H1 (cell line): ENCODE results near the gene CALD1. TPM values are rescaled to one million over a fixed set of nuclear protein-coding genes. Genes with fewer than 3 reads are reported as not detected.

ENCODE experiments used
- CTCF ChIA-PET: fragments of 300-600 bp; sonication (Branson Sonifier 250); formaldehyde crosslinking; loops from one replicate; lab custom pipeline; 2021; ENCODE audit not compliant: partially characterized antibody; lab: Charles Lee
- POLR2A ChIA-PET: fragments of 300-600 bp; sonication (Branson Sonifier 250); formaldehyde crosslinking; loops from one replicate; lab custom pipeline; 2021; ENCODE audit warnings: inconsistent platforms; ENCODE audit not compliant: partially characterized antibody; lab: Charles Lee
- DNase-seq, 2 experiments: peaks; one replicate each; pipeline versions ENCODE4 v3.0.0 to v3.0.0-alpha.2; 2010 to 2022; ENCODE audit warnings: low spot score in 2 of 2, low read depth in 1 of 2, mixed read lengths in 1 of 2
- FAIRE-seq: peaks from 2 replicates; lab custom pipeline; 2011; peaks lifted over from hg19 to GRCh38; lab: Jason Lieb, UNC
- H2AFZ ChIP-seq: 2 replicates; pipeline ENCODE4 v1.8.1; 2012; ENCODE audit warnings: low read length, inconsistent platforms
- H2AK5ac ChIP-seq: 2 replicates; pipeline ENCODE4 v1.6.1; 2013; ENCODE audit warnings: low read depth, low read length
- H2BK120ac ChIP-seq: replicated peaks from 2 replicates; pipeline ENCODE3; 2013; ENCODE audit warnings: low read depth, low read length, inconsistent platforms
- H2BK12ac ChIP-seq: 2 replicates; pipeline ENCODE4 v1.6.1; 2013; ENCODE audit warnings: low read depth, low read length
- H2BK15ac ChIP-seq: 2 replicates; pipeline ENCODE4 v1.6.1; 2013; ENCODE audit warnings: low read length
- H2BK20ac ChIP-seq: 2 replicates; pipeline ENCODE4 v1.6.1; 2013; ENCODE audit warnings: low read length
- H2BK5ac ChIP-seq: 2 replicates; pipeline ENCODE4 v1.6.1; 2013; ENCODE audit warnings: low read depth, low read length
- H3K14ac ChIP-seq: 2 replicates; pipeline ENCODE4 v1.6.1; 2013; ENCODE audit warnings: inconsistent platforms; ENCODE audit not compliant: insufficient read length
- H3K18ac ChIP-seq: 2 replicates; pipeline ENCODE4 v1.6.1; 2013; ENCODE audit warnings: low read length; ENCODE audit errors: extremely low read depth
- H3K23ac ChIP-seq: 2 replicates; pipeline ENCODE4 v1.6.1; 2013; ENCODE audit warnings: inconsistent platforms; ENCODE audit not compliant: insufficient read length
- H3K23me2 ChIP-seq: 2 replicates; pipeline ENCODE4 v1.6.1; 2013; ENCODE audit warnings: low read depth, low read length
- H3K27ac ChIP-seq: 2 replicates; pipeline ENCODE4 v1.6.1; 2011; ENCODE audit warnings: low read depth, low read length, inconsistent platforms
- H3K27me3 ChIP-seq, 4 experiments: replicated peaks in 1 of 4; 1 replicate in 1 of 4; 2 replicates in 3 of 4; pipeline versions ENCODE4 v1.6.1 to v1.8.1; 2011 to 2013; ENCODE audit warnings: low read length in 3 of 4, mild to moderate bottlenecking in 3 of 4, inconsistent platforms in 2 of 4, mixed read lengths in 2 of 4, moderate library complexity in 1 of 4; ENCODE audit not compliant: control insufficient read depth in 3 of 4, insufficient read depth in 3 of 4; ENCODE audit errors: extremely low read depth in 1 of 4
- H3K36me3 ChIP-seq, 4 experiments: 2 replicates each; pipeline versions ENCODE4 v1.6.1 to v1.8.1; 2011 to 2013; ENCODE audit warnings: mild to moderate bottlenecking in 4 of 4, low read length in 3 of 4, moderate library complexity in 2 of 4, control low read depth in 1 of 4, inconsistent platforms in 1 of 4; ENCODE audit not compliant: insufficient read depth in 4 of 4, control insufficient read depth in 2 of 4
- H3K4ac ChIP-seq: replicated peaks from 2 replicates; pipeline ENCODE3; 2013; ENCODE audit warnings: low read length, low read depth, mixed read lengths, inconsistent platforms; ENCODE audit not compliant: insufficient read length
- H3K4me1 ChIP-seq, 4 experiments: replicated peaks in 1 of 4; 1 replicate in 1 of 4; 2 replicates in 3 of 4; pipeline versions ENCODE4 v1.6.1 to v1.8.1; 2011 to 2013; ENCODE audit warnings: low read length in 3 of 4, inconsistent platforms in 2 of 4, mixed read lengths in 1 of 4; ENCODE audit not compliant: insufficient read depth in 4 of 4, control insufficient read depth in 3 of 4
- H3K4me2 ChIP-seq, 2 experiments: 2 replicates each; pipeline versions ENCODE4 v1.6.1 to v1.8.1; 2011 to 2013; ENCODE audit warnings: low read depth in 2 of 2, low read length in 2 of 2, control low read depth in 1 of 2, inconsistent platforms in 1 of 2, mild to moderate bottlenecking in 1 of 2; ENCODE audit not compliant: insufficient read depth in 1 of 2
- H3K4me3 ChIP-seq, 4 experiments: fragments of 200-600, 300-600 bp in 1 of 4; sonication (generic), shearing (Covaris generic), sonication (Bioruptor Twin) in 1 of 4; 2 replicates each; pipeline versions ENCODE4 v1.5.1 to v1.8.1; 2011 to 2016; ENCODE audit warnings: low read length in 4 of 4, low read depth in 3 of 4, control low read depth in 2 of 4, inconsistent platforms in 2 of 4, mild to moderate bottlenecking in 2 of 4, mixed read lengths in 1 of 4, moderate library complexity in 1 of 4; ENCODE audit not compliant: insufficient read depth in 2 of 4; ENCODE audit errors: extremely low read depth in 1 of 4
- H3K56ac ChIP-seq: replicated peaks from 2 replicates; pipeline ENCODE3; 2013; ENCODE audit warnings: low read depth, mild to moderate bottlenecking, mixed read lengths, low read length, inconsistent platforms; ENCODE audit not compliant: insufficient read length
- H3K79me1 ChIP-seq: 2 replicates; pipeline ENCODE4 v1.6.1; 2013; ENCODE audit warnings: low read depth, low read length, control low read depth
- H3K79me2 ChIP-seq, 2 experiments: 2 replicates each; pipeline versions ENCODE4 v1.6.1 to v1.8.1; 2012 to 2013; ENCODE audit warnings: low read length in 2 of 2, mild to moderate bottlenecking in 2 of 2, inconsistent platforms in 1 of 2; ENCODE audit not compliant: insufficient read depth in 2 of 2, control insufficient read depth in 1 of 2
- H3K9ac ChIP-seq, 4 experiments: replicated peaks in 1 of 4; 1 replicate in 1 of 4; 2 replicates in 3 of 4; pipeline versions ENCODE4 v1.6.1 to v1.8.1; 2011 to 2013; ENCODE audit warnings: low read depth in 3 of 4, low read length in 3 of 4, control low read depth in 2 of 4, mild to moderate bottlenecking in 2 of 4, moderate library complexity in 2 of 4, inconsistent platforms in 1 of 4; ENCODE audit errors: extremely low read depth in 1 of 4
- H3K9me3 ChIP-seq, 2 experiments: 2 replicates each; pipeline versions ENCODE4 v1.6.1 to v1.8.1; 2012 to 2013; ENCODE audit warnings: mild to moderate bottlenecking in 2 of 2, moderate library complexity in 2 of 2, control low read depth in 1 of 2, inconsistent platforms in 1 of 2, low read depth in 1 of 2, low read length in 1 of 2, mixed read lengths in 1 of 2; ENCODE audit not compliant: insufficient read depth in 2 of 2
- H4K20me1 ChIP-seq, 2 experiments: replicated peaks in 1 of 2; 2 replicates each; pipeline versions ENCODE3 to v1.8.1; 2011 to 2013; ENCODE audit warnings: inconsistent platforms in 2 of 2, low read length in 2 of 2, mild to moderate bottlenecking in 1 of 2; ENCODE audit not compliant: insufficient read depth in 2 of 2, control insufficient read depth in 1 of 2
- H4K5ac ChIP-seq: 2 replicates; pipeline ENCODE4 v1.6.1; 2013; ENCODE audit warnings: low read length, low read depth, mixed read lengths, inconsistent platforms; ENCODE audit not compliant: insufficient read length
- H4K8ac ChIP-seq: 2 replicates; pipeline ENCODE4 v1.8.0; 2013; ENCODE audit warnings: mild to moderate bottlenecking, moderate library complexity, low read length, inconsistent platforms; ENCODE audit not compliant: insufficient read depth; ENCODE audit errors: extremely low read depth
- H4K91ac ChIP-seq: replicated peaks from 2 replicates; pipeline ENCODE3; 2013; ENCODE audit warnings: low read length, mixed read lengths, inconsistent platforms; ENCODE audit not compliant: insufficient read length
- JUND ChIP-seq: IDR thresholded peaks from 2 replicates; pipeline ENCODE4 v1.6.1; 2011; ENCODE audit warnings: mild to moderate bottlenecking, improper control_type of control experiment, low read length
- NANOG ChIP-seq: IDR thresholded peaks from 2 replicates; pipeline ENCODE4 v1.6.1; 2011; ENCODE audit warnings: low read length, low read depth, mild to moderate bottlenecking, inconsistent platforms; ENCODE audit not compliant: insufficient read depth, poor library complexity, severe bottlenecking
- NRF1 ChIP-seq: IDR thresholded peaks from 2 replicates; pipeline ENCODE4 v1.6.1; 2011; ENCODE audit warnings: mild to moderate bottlenecking, low read depth, low read length, improper control_type of control experiment
- RAD21 ChIP-seq, 2 experiments: IDR thresholded peaks in 1 of 2; conservative IDR thresholded peaks in 1 of 2; 2 replicates each; pipeline ENCODE4 v1.6.1; 2011; ENCODE audit warnings: low read depth in 2 of 2, low read length in 2 of 2, improper control_type of control experiment in 1 of 2, inconsistent platforms in 1 of 2, mild to moderate bottlenecking in 1 of 2, moderate library complexity in 1 of 2
- SP2 ChIP-seq: IDR thresholded peaks from 2 replicates; pipeline ENCODE4 v1.6.1; 2012; ENCODE audit warnings: mild to moderate bottlenecking, low read length, inconsistent platforms
- YY1 ChIP-seq: IDR thresholded peaks from 2 replicates; pipeline ENCODE4 v1.6.1; 2011; ENCODE audit warnings: low read depth, mild to moderate bottlenecking, low read length
- WGBS, 2 experiments: shearing (Covaris generic) in 1 of 2; methylation state at CpG; one replicate each; pipeline versions ENCODE4 v1.1.6 to v1.1.7; 2013 to 2015; ENCODE audit warnings: low lambda C conversion rate in 2 of 2, mixed read lengths in 2 of 2, inconsistent platforms in 1 of 2, low coverage in 1 of 2, missing lambda C conversion rate in 1 of 2; ENCODE audit not compliant: insufficient replicate concordance in 2 of 2, insufficient coverage in 1 of 2, insufficient read length in 1 of 2; ENCODE audit errors: extremely low coverage in 1 of 2, missing lambda C conversion rate in 1 of 2; 5-methylcytosine and 5-hydroxymethylcytosine counted together
- polyA plus RNA-seq, 7 experiments: library from polyadenylated mRNA; depleted of rRNA in 3 of 7; stranded (reverse) in 5 of 7; unstranded in 2 of 7; fragments of >200 nt in 5 of 7; fragments of 200-250 nt in 2 of 7; gene quantifications; 1 replicate in 5 of 7; 2 replicates in 1 of 7; 4 replicates in 1 of 7; pipeline versions ENCODE4 v1.2.1 to v1.2.3, GENCODE V29; 2011 to 2013; ENCODE audit warnings: missing spikeins in 2 of 7, mixed read lengths in 2 of 7
- total RNA-seq: library from RNA; stranded (reverse); fragmentation: NEBNext Ultra II Directional; extraction: Animal tissue kit (Norgen Biotek cat#: 25700); gene quantifications from 2 replicates; pipeline ENCODE4 v1.2.1, GENCODE V29; 2021
- TF ChIP-seq, protein P1 (sequence below): IDR thresholded peaks from 2 replicates; pipeline ENCODE4 v1.6.1; 2012; ENCODE audit warnings: inconsistent platforms

CALD1 gene
- total and polyA plus RNA-seq, 2 of the 8 experiments (the other 6 are each of a cell fraction or from before 2014, with no cell fraction given): 34.3 to 177 TPM

DNA sequence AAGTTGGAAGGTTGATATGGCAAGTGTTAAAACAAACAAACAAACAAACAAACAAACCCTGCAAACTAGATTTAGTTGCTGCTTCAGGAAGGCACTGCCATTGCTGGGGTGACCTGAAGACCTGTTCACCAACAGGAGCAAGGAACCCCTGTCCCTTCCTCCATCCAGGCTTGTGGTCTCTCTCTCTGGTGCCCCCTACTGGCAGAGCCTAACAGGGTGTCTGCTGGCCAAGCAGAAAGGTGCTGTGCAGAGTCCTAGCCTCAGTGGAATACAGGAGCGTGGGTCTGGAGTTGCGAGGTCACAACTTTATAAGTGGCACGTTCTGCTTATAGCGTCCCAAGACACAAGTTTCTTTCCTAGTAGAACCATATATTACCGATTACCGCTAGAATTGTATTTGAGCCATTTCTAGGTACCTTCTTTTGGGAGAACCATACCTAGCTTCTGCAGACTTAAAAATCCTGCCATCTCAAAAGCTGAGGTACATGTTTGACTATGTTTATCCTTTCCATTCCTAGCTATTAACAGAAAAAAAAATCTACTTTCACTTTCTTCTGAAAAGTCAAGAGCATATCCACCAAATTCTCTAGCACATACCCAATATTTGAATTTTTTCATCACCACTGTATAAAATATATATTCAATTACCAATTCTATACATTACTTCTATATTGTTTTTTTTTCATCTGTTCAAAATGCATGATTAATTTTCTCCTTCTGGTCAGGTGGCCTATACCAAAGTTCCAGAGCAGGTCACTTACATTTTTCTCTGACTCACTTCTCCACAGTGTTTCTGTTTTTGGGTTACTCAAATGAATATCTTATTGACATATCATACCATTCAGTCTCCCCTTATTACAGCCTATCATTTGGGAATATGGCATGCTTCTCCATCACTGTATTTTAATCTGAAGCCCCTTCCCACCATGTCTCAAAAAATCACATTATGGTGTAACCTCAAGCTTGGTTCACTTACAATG lies 29.1 kb upstream of the CALD1 start:
- no peak overlapping the region for H3K56ac ChIP-seq
- H3K27me3 ChIP-seq: no peaks in the 10 kb centered on the region
- no peak overlapping the region for H3K18ac ChIP-seq
- CTCF ChIA-PET: interaction anchor here (0.6 to 15.4 kb wide), 34 partner anchors 9 to 1770 kb away, joined by 3 to 249 read pairs (median 3); no protein-coding TSS in a partner anchor
- H3K9ac ChIP-seq: no peak overlapping the region
- H3K4me1 ChIP-seq: no peaks in the 10 kb centered on the region; a peak in 2 of 7 replicates
- H3K9me3 ChIP-seq: no peaks in the 10 kb centered on the region
- no peak overlapping the region for H3K27ac ChIP-seq
- no peak overlapping the region for H2BK12ac ChIP-seq
- no peak overlapping the region for H2AK5ac ChIP-seq
- H3K79me1 ChIP-seq: no peaks in the 10 kb centered on the region
- H3K23me2 ChIP-seq: no peaks in the 10 kb centered on the region
- no peak overlapping the region for H2BK5ac ChIP-seq
- H4K20me1 ChIP-seq: no peaks in the 10 kb centered on the region
- no peak overlapping the region for H4K91ac ChIP-seq
- POLR2A ChIA-PET: interaction anchor here (1.2 kb wide), 1 partner anchor 30 kb away, joined by 3 read pairs; no protein-coding TSS in a partner anchor
- H3K14ac ChIP-seq: no peak overlapping the region
- H4K5ac ChIP-seq: no peak overlapping the region
- no peak overlapping the region for H2BK15ac ChIP-seq
- H2BK120ac ChIP-seq: no peak overlapping the region
- no peak overlapping the region for H3K4ac ChIP-seq
- DNase-seq: peak; percentile 50 to 89
- WGBS, 2 experiments: 69% methylated on average over 6 of the region's 6 CpGs; no CpG with 5 or more reads in 1 of the 2 experiments
- H2AFZ ChIP-seq: peak overlapping the region; percentile 86; the same call in 1 of the 2 replicates
- H3K4me2 ChIP-seq: no peak overlapping the region
- no peak overlapping the region for H3K23ac ChIP-seq
- H4K8ac ChIP-seq: no peak overlapping the region
- peak; percentile 87 for FAIRE-seq
- no peak overlapping the region for H2BK20ac ChIP-seq
- H3K79me2 ChIP-seq: no peaks in the 10 kb centered on the region
- no peak overlapping the region for H3K4me3 ChIP-seq
- H3K36me3 ChIP-seq: no peaks in the 10 kb centered on the region
- no peak for TF ChIP-seq NRF1
- TF ChIP-seq JUND: 0 out of 2 replicates have a peak, but pooled peaks have one; percentile 6
- TF ChIP-seq, protein P1, sequence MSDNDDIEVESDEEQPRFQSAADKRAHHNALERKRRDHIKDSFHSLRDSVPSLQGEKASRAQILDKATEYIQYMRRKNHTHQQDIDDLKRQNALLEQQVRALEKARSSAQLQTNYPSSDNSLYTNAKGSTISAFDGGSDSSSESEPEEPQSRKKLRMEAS: 0 out of 2 replicates have a peak, but pooled peaks have one; percentile 14
- no peak for TF ChIP-seq NANOG
- peak; percentile 73 to 84 for TF ChIP-seq RAD21 (IDR thresholded peaks at IDR 0.05 in 1 of 2, conservative IDR thresholded peaks at IDR 0.05 in 1 of 2; ENCODE audit: low read depth in 2 of 2, low read length in 2 of 2)
- peak; percentile 37; the same call in 1 of the 2 replicates for TF ChIP-seq YY1
- TF ChIP-seq SP2: no peak
